VCaP (cell line): ENCODE data around the gene THY1.

Experiments used
- H3K27ac ChIP-seq: fragments of 450-650 bp; 2 replicates; pipeline ENCODE4 v1.5.1; 2017
- TF ChIP-seq, protein P1 (sequence below): fragments of 450-650 bp; conservative IDR thresholded peaks from 2 replicates; pipeline ENCODE4 v1.5.1; 2017; ENCODE audit warnings: mild to moderate bottlenecking, moderate library complexity

THY1 gene

GRCh38 chr11:119422809-119423508, at the start of gene THY1:
Gene THY1 (minus strand): TSS chr11:119423172. CDS start chr11:119420905, 2,267 bp downstream.
- TF ChIP-seq, protein P1, sequence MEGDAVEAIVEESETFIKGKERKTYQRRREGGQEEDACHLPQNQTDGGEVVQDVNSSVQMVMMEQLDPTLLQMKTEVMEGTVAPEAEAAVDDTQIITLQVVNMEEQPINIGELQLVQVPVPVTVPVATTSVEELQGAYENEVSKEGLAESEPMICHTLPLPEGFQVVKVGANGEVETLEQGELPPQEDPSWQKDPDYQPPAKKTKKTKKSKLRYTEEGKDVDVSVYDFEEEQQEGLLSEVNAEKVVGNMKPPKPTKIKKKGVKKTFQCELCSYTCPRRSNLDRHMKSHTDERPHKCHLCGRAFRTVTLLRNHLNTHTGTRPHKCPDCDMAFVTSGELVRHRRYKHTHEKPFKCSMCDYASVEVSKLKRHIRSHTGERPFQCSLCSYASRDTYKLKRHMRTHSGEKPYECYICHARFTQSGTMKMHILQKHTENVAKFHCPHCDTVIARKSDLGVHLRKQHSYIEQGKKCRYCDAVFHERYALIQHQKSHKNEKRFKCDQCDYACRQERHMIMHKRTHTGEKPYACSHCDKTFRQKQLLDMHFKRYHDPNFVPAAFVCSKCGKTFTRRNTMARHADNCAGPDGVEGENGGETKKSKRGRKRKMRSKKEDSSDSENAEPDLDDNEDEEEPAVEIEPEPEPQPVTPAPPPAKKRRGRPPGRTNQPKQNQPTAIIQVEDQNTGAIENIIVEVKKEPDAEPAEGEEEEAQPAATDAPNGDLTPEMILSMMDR: no peak
- no peak within 1 kb of the TSS; the same call in 1 of the 2 replicates for H3K27ac ChIP-seq

GRCh38 chr11:119472186-119472855, 49.3 kb upstream of the THY1 start:
- H3K27ac ChIP-seq: no peak overlapping the region
- TF ChIP-seq, protein P1: no peak

GRCh38 chr11:119471329-119471728, 48.4 kb upstream of the THY1 start:
- no peak overlapping the region for H3K27ac ChIP-seq
- TF ChIP-seq, protein P1: no peak

- TF ChIP-seq, protein P1: no peak
- H3K27ac ChIP-seq: no peak overlapping the region
Measured at GRCh38 chr11:119470317-119471291, 47.6 kb upstream of the THY1 start.

DNA sequence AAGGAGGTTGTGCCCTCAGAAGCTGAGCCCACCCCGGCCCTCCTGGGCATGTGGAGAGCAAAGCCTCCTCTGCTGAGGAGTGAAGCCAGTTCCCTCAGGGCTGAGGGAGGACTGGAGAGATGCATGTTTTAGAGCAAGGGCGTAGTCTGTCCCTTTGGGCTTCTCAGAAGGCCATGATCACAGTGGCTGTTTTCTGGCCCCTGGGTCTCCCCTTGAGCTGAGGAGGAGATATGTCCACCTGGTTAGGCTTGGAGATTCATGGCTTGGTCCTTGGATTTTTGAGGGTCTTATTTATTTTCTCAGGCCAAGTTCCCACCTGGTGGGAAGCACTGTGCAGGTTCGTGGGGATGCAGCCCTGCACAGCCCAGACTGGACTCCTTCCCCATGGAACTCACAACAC, 46.5 kb upstream of the THY1 start:
- TF ChIP-seq, protein P1: no peak
- H3K27ac ChIP-seq: no peak overlapping the region

GRCh38 chr11:119468511-119468910, 45.5 kb upstream of the THY1 start:
- H3K27ac ChIP-seq: no peak overlapping the region
- TF ChIP-seq, protein P1: no peak
